K562 (cell line): ENCODE results near the gene GFM2. TPM values are rescaled to one million over a fixed set of nuclear protein-coding genes. Genes with fewer than 3 reads are reported as not detected.

ENCODE experiments used
- EZH2 ChIP-seq: IDR thresholded peaks from 2 replicates; pipeline ENCODE4 v1.6.1; 2012; ENCODE audit warnings: low read depth, mild to moderate bottlenecking, inconsistent platforms, low read length, borderline replicate concordance
- HDAC8 ChIP-seq: fragments of 450-650 bp; IDR thresholded peaks from 2 replicates; pipeline ENCODE4 v1.6.1; 2016; ENCODE audit warnings: mild to moderate bottlenecking, missing genetic modification characterization, moderate library complexity, missing compliant biosample characterization
- MAFK ChIP-seq: IDR thresholded peaks from 2 replicates; pipeline ENCODE4 v1.6.1; 2011; ENCODE audit warnings: low read length, improper control_type of control experiment
- MCM3 ChIP-seq: fragments of 450-650 bp; IDR thresholded peaks from 2 replicates; pipeline ENCODE4 v1.6.1; 2016
- NFYB ChIP-seq: IDR thresholded peaks from 2 replicates; pipeline ENCODE4 v1.6.1; 2011; ENCODE audit warnings: mild to moderate bottlenecking, moderate library complexity; ENCODE audit not compliant: insufficient read length; ENCODE audit errors: extremely low read depth
- NR3C1 ChIP-seq: sonication (generic); formaldehyde crosslinking; IDR thresholded peaks from 2 replicates; pipeline ENCODE4 v1.8.1; 2022; ENCODE audit warnings: missing genetic modification reagents
- PBX2 ChIP-seq, 2 experiments: IDR thresholded peaks in 1 of 2; conservative IDR thresholded peaks in 1 of 2; 2 replicates each; pipeline ENCODE4 v1.6.1; 2016; ENCODE audit warnings: low read depth in 2 of 2, mild to moderate bottlenecking in 1 of 2, missing compliant biosample characterization in 1 of 2, missing genetic modification characterization in 1 of 2, moderate library complexity in 1 of 2
- POLR2B ChIP-seq: fragments of 450-650 bp; IDR thresholded peaks from 2 replicates; pipeline ENCODE4 v1.6.1; 2018; ENCODE audit warnings: low read depth; ENCODE audit not compliant: partially characterized antibody
- RFX1 ChIP-seq: fragments of 450-650 bp; IDR thresholded peaks from 2 replicates; pipeline ENCODE4 v1.6.1; 2016; ENCODE audit warnings: mild to moderate bottlenecking, moderate library complexity
- SOX6 ChIP-seq: fragments of 450-650 bp; IDR thresholded peaks from 2 replicates; pipeline ENCODE4 v1.6.1; 2014; ENCODE audit warnings: mild to moderate bottlenecking
- SP2 ChIP-seq: IDR thresholded peaks from 2 replicates; pipeline ENCODE4 v1.6.1; 2011; ENCODE audit warnings: mild to moderate bottlenecking, low read depth, low read length, moderate library complexity; ENCODE audit not compliant: poor library complexity, severe bottlenecking; ENCODE audit errors: extremely low read depth
- SPI1 ChIP-seq: IDR thresholded peaks from 2 replicates; pipeline ENCODE4 v1.6.1; 2011; ENCODE audit warnings: low read depth, low read length, control low read depth, borderline replicate concordance
- SRSF3 ChIP-seq: fragments of 200-400 bp; formaldehyde crosslinking; IDR thresholded peaks from 2 replicates; pipeline ENCODE4 v1.6.1; 2016; ENCODE audit warnings: mild to moderate bottlenecking, low read length, moderate library complexity; ENCODE audit not compliant: insufficient read depth
- ZNF224 ChIP-seq: sonication (generic); formaldehyde crosslinking; IDR thresholded peaks from 2 replicates; pipeline ENCODE4 v1.8.0; 2022; ENCODE audit warnings: mild to moderate bottlenecking, missing genetic modification reagents
- polyA plus RNA-seq, 8 experiments: library from polyadenylated mRNA; depleted of rRNA in 4 of 8; stranded (reverse) in 5 of 8; unstranded in 3 of 8; fragments of >200 nt; fragmentation: Nextera tagmentation in 2 of 8; fragmentation: Illumina TruSeq in 1 of 8; extraction: Ambion mirVana in 2 of 8; extraction: Trizol in 1 of 8; gene quantifications; 2 replicates each; pipeline versions ENCODE4 v1.2.1 to v1.2.3, GENCODE V29; 2011 to 2014; ENCODE audit warnings: inconsistent platforms in 1 of 8, missing spikeins in 1 of 8
- total RNA-seq, 7 experiments: library from RNA; depleted of rRNA in 6 of 7; stranded (reverse); fragments of >200 nt in 6 of 7; fragmentation: Illumina TruSeq in 2 of 7; extraction: Trizol in 2 of 7; gene quantifications; 2 replicates each; pipeline versions ENCODE4 v1.2.1 to v1.2.3, GENCODE V29; 2011 to 2021; ENCODE audit warnings: low replicate concordance in 1 of 7
- TF ChIP-seq, protein P1 (sequence below): fragments of 450-650 bp; IDR thresholded peaks from 2 replicates; pipeline ENCODE4 v1.6.1; 2016; ENCODE audit warnings: borderline replicate concordance
- TF ChIP-seq, protein P2 (sequence below): fragments of 450-650 bp; IDR thresholded peaks from 2 replicates; pipeline ENCODE4 v1.6.1; 2014; ENCODE audit warnings: low read depth, mild to moderate bottlenecking, moderate library complexity, borderline replicate concordance
- TF ChIP-seq, protein P3 (sequence below): sonication (generic); formaldehyde crosslinking; IDR thresholded peaks from 2 replicates; pipeline ENCODE4 v1.4.0; 2020; ENCODE audit warnings: mild to moderate bottlenecking, missing genetic modification reagents

GFM2 gene
- total and polyA plus RNA-seq, 9 of the 15 experiments (the other 6 are each of a cell fraction or from before 2014, with no cell fraction given): 32.8 to 78.2 (median 52.5) TPM

DNA sequence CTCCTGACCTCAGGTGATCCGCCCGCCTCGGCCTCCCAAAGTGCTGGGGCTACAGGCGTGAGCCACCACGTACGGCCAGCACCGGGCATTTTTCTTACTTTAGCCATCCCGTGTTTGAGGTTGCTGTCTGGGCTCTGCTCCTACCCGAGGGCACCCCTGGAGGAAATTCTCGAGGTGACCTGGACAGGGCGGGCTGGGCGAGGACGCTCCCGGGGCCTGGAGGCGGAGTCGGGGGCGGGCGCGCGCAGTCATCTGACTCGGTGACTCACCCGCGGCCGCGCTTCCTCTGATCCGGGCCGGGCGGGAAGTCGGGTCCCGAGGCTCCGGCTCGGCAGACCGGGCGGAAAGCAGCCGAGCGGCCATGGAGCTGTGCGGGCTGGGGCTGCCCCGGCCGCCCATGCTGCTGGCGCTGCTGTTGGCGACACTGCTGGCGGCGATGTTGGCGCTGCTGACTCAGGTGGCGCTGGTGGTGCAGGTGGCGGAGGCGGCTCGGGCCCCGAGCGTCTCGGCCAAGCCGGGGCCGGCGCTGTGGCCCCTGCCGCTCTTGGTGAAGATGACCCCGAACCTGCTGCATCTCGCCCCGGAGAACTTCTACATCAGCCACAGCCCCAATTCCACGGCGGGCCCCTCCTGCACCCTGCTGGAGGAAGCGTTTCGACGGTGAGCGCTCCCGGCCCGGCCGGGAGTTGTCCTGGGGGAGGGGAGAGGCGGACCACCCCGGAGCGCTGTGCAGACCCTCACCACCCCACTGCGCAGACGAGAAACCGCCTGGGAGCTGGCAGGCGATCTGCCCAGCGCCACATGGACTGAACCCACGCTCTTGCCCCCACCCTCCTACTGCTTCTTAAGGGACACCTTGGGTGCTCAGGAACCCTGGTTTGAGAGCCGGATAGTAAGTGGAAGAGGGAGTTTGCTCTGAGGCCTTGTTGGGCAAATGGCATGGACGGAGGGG, 81.7 kb downstream of the GFM2 start, which contains the start of gene HEXB (continued):
- TF ChIP-seq, protein P1, sequence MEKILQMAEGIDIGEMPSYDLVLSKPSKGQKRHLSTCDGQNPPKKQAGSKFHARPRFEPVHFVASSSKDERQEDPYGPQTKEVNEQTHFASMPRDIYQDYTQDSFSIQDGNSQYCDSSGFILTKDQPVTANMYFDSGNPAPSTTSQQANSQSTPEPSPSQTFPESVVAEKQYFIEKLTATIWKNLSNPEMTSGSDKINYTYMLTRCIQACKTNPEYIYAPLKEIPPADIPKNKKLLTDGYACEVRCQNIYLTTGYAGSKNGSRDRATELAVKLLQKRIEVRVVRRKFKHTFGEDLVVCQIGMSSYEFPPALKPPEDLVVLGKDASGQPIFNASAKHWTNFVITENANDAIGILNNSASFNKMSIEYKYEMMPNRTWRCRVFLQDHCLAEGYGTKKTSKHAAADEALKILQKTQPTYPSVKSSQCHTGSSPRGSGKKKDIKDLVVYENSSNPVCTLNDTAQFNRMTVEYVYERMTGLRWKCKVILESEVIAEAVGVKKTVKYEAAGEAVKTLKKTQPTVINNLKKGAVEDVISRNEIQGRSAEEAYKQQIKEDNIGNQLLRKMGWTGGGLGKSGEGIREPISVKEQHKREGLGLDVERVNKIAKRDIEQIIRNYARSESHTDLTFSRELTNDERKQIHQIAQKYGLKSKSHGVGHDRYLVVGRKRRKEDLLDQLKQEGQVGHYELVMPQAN: no peak
- 0 out of 2 replicates have a peak, but pooled peaks have one; percentile 35 for TF ChIP-seq SPI1
- peak; percentile 82 for TF ChIP-seq POLR2B
- TF ChIP-seq RFX1: no peak
- TF ChIP-seq, protein P2, sequence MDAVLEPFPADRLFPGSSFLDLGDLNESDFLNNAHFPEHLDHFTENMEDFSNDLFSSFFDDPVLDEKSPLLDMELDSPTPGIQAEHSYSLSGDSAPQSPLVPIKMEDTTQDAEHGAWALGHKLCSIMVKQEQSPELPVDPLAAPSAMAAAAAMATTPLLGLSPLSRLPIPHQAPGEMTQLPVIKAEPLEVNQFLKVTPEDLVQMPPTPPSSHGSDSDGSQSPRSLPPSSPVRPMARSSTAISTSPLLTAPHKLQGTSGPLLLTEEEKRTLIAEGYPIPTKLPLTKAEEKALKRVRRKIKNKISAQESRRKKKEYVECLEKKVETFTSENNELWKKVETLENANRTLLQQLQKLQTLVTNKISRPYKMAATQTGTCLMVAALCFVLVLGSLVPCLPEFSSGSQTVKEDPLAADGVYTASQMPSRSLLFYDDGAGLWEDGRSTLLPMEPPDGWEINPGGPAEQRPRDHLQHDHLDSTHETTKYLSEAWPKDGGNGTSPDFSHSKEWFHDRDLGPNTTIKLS: 0 out of 2 replicates have a peak, but pooled peaks have one; percentile 48
- no peak for TF ChIP-seq HDAC8 (tag)
- TF ChIP-seq EZH2: no peak
- no peak for TF ChIP-seq SRSF3
- TF ChIP-seq NFYB: no peak
- TF ChIP-seq MCM3: no peak
- TF ChIP-seq SP2: no peak
- no peak for TF ChIP-seq PBX2 (CRISPR knock-in tag; IDR thresholded peaks at IDR 0.05; ENCODE audit: low read depth)
- no peak for TF ChIP-seq PBX2 (tag; conservative IDR thresholded peaks at IDR 0.05; ENCODE audit: low read depth)
- TF ChIP-seq SOX6: 0 out of 2 replicates have a peak, but pooled peaks have one; percentile 50
- TF ChIP-seq, protein P3, sequence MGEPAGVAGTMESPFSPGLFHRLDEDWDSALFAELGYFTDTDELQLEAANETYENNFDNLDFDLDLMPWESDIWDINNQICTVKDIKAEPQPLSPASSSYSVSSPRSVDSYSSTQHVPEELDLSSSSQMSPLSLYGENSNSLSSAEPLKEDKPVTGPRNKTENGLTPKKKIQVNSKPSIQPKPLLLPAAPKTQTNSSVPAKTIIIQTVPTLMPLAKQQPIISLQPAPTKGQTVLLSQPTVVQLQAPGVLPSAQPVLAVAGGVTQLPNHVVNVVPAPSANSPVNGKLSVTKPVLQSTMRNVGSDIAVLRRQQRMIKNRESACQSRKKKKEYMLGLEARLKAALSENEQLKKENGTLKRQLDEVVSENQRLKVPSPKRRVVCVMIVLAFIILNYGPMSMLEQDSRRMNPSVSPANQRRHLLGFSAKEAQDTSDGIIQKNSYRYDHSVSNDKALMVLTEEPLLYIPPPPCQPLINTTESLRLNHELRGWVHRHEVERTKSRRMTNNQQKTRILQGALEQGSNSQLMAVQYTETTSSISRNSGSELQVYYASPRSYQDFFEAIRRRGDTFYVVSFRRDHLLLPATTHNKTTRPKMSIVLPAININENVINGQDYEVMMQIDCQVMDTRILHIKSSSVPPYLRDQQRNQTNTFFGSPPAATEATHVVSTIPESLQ (CRISPR knock-in tag): no peak
- TF ChIP-seq NR3C1 (CRISPR knock-in tag): no peak
- TF ChIP-seq ZNF224 (CRISPR knock-in tag): no peak
- no peak for TF ChIP-seq MAFK
